B cell (primary cell): ENCODE results near the gene MFSD12. TPM values are rescaled to one million over a fixed set of nuclear protein-coding genes. Genes with fewer than 3 reads are reported as not detected.

Experiments used
- ATAC-seq: fragments of 200-7000 bp; cut with Tn5 transposase; one replicate; pipeline ENCODE4 v1.10.0; 2021; ENCODE audit warnings: low read depth, mild to moderate bottlenecking, moderate number of reproducible peaks, moderate library complexity
- CTCF ChIA-PET: fragments of 350-600 bp; sonication (Branson Sonifier 250); formaldehyde crosslinking; loops from one replicate; lab custom pipeline; 2021; ENCODE audit warnings: antibody characterized with exemption, inconsistent platforms; lab: Charles Lee
- POLR2A ChIA-PET: fragments of 350-600 bp; sonication (Branson Sonifier 250); formaldehyde crosslinking; loops from one replicate; lab custom pipeline; 2021; ENCODE audit warnings: antibody characterized with exemption; lab: Charles Lee
- DNase-seq: peaks from one replicate; pipeline ENCODE4 v3.0.0; 2013
- H2AFZ ChIP-seq: 2 replicates; pipeline ENCODE4 v1.6.1; 2012; ENCODE audit warnings: mild to moderate bottlenecking, low read depth, low read length; ENCODE audit not compliant: insufficient read depth, poor library complexity, severe bottlenecking
- H3K27ac ChIP-seq, 2 donors: 1 replicate in 1 of 2; 2 replicates in 1 of 2; pipeline ENCODE4 v1.5.1; 2012 to 2013; ENCODE audit warnings: low read length in 2 of 2, mild to moderate bottlenecking in 2 of 2, moderate library complexity in 1 of 2
- H3K27me3 ChIP-seq, 4 experiments: fragments of 200-600 bp in 1 of 4; sonication (generic) in 1 of 4; replicated peaks in 1 of 4; 1 replicate in 2 of 4; 2 replicates in 2 of 4; pipeline versions ENCODE4 v1.6.1 to v1.7.0; 2013 to 2016; ENCODE audit warnings: low read length in 3 of 4, mild to moderate bottlenecking in 2 of 4, mixed read lengths in 1 of 4, moderate library complexity in 1 of 4; ENCODE audit not compliant: insufficient read depth in 4 of 4, control insufficient read depth in 3 of 4; ENCODE audit errors: control extremely low read depth in 1 of 4
- H3K36me3 ChIP-seq, 2 experiments: replicated peaks in 1 of 2; 1 replicate in 1 of 2; 2 replicates in 1 of 2; pipeline versions ENCODE4 v1.6.1 to v1.7.1; 2013; ENCODE audit warnings: low read length in 1 of 2; ENCODE audit not compliant: insufficient read depth in 2 of 2, control insufficient read depth in 1 of 2; ENCODE audit errors: control extremely low read depth in 1 of 2, extremely low read depth in 1 of 2
- H3K4me1 ChIP-seq, 2 donors: fragments of 200-600 bp in 1 of 2; sonication (generic) in 1 of 2; 1 replicate in 1 of 2; 2 replicates in 1 of 2; pipeline versions ENCODE4 v1.5.1 to v1.6.1; 2013 to 2017; ENCODE audit warnings: low read length in 2 of 2; ENCODE audit not compliant: control insufficient read depth in 2 of 2, insufficient read depth in 2 of 2
- H3K4me2 ChIP-seq: replicated peaks from 2 replicates; pipeline ENCODE3; 2012; ENCODE audit warnings: mild to moderate bottlenecking, low read depth, low read length; ENCODE audit not compliant: poor library complexity, severe bottlenecking
- H3K4me3 ChIP-seq, 5 experiments: fragments of 200-600 bp in 1 of 5; sonication (generic) in 1 of 5; 1 replicate in 3 of 5; 2 replicates in 2 of 5; pipeline versions ENCODE4 v1.5.1 to v1.7.0; 2011 to 2016; ENCODE audit warnings: low read length in 4 of 5, mild to moderate bottlenecking in 4 of 5, low read depth in 2 of 5, control low read depth in 1 of 5, moderate library complexity in 1 of 5; ENCODE audit not compliant: insufficient read depth in 1 of 5; ENCODE audit errors: control extremely low read depth in 1 of 5, extremely low read depth in 1 of 5
- H3K79me2 ChIP-seq: fragments of 200-600 bp; sonication (generic); one replicate; pipeline ENCODE4 v1.6.0; 2016; ENCODE audit warnings: low read length; ENCODE audit not compliant: control insufficient read depth, insufficient read depth
- H3K9ac ChIP-seq: fragments of 200-600 bp; sonication (generic); 2 replicates; pipeline ENCODE4 v1.6.1; 2017; ENCODE audit warnings: mild to moderate bottlenecking, low read length, moderate library complexity
- H3K9me3 ChIP-seq, 3 donors: one replicate each; pipeline versions ENCODE4 v1.6.1 to v1.7.1; 2013; ENCODE audit warnings: low read length in 2 of 3; ENCODE audit not compliant: control insufficient read depth in 2 of 3, insufficient read depth in 1 of 3; ENCODE audit errors: control extremely low read depth in 1 of 3
- H4K20me1 ChIP-seq: 2 replicates; pipeline ENCODE4 v1.6.0; 2012; ENCODE audit warnings: mild to moderate bottlenecking, low read length; ENCODE audit not compliant: insufficient read depth, control insufficient read depth, poor library complexity, severe bottlenecking
- H3K27ac Mint-ChIP-seq: one replicate; pipeline ENCODE4 v1.8.0; 2021; ENCODE audit warnings: mixed read lengths
- H3K27me3 Mint-ChIP-seq: one replicate; pipeline ENCODE4 v1.8.0; 2021; ENCODE audit warnings: mixed read lengths
- H3K4me1 Mint-ChIP-seq: one replicate; pipeline ENCODE4 v1.8.0; 2021; ENCODE audit warnings: mixed read lengths
- H3K4me3 Mint-ChIP-seq: one replicate; pipeline ENCODE4 v1.8.0; 2021; ENCODE audit warnings: mixed read lengths
- H3K9me3 Mint-ChIP-seq: one replicate; pipeline ENCODE4 v1.8.0; 2022; ENCODE audit warnings: mixed read lengths; ENCODE audit not compliant: insufficient read depth
- CTCF ChIP-seq: fragments of 200-600 bp; IDR thresholded peaks from one replicate; pipeline ENCODE4 v1.8.0; 2022; ENCODE audit warnings: antibody characterized with exemption, mild to moderate bottlenecking
- EZH2 ChIP-seq: IDR thresholded peaks from 2 replicates; pipeline ENCODE4 v1.6.1; 2012; ENCODE audit warnings: borderline replicate concordance, low read depth, mild to moderate bottlenecking, moderate library complexity, low read length; ENCODE audit not compliant: insufficient read depth, poor library complexity, severe bottlenecking
- WGBS: methylation state at CpG from one replicate; pipeline ENCODE4 v1.1.5; 2013; ENCODE audit warnings: missing lambda C conversion rate; ENCODE audit not compliant: insufficient coverage; 5-methylcytosine and 5-hydroxymethylcytosine counted together
- intact Hi-C: fragments of 100-400 bp; cut with micrococcal nuclease; formaldehyde crosslinking; loops from one replicate; pipeline ENCODE4 v1.10.0; 2022
- polyA plus RNA-seq: library from polyadenylated mRNA; depleted of rRNA; stranded (reverse); fragments of >200 nt; gene quantifications from 2 replicates; pipeline ENCODE4 v1.2.3, GENCODE V29; 2012
- total RNA-seq, 2 donors: library from RNA; stranded (reverse); fragments of 120-200 nt in 1 of 2; gene quantifications; 1 replicate in 1 of 2; 2 replicates in 1 of 2; pipeline versions ENCODE4 v1.2.3 to v1.2.4, GENCODE V29; 2013 to 2022

The MFSD12 gene
- total and polyA plus RNA-seq, 2 donors (not counting 1 experiment from before 2014, with no cell fraction given), result 100 to 154 TPM

GRCh38 chr19:3563709-3564524, 6.5 kb upstream of the MFSD12 start:
- TF ChIP-seq EZH2, result no peak
- no peak for TF ChIP-seq CTCF
- no peak overlapping the region for H3K27ac Mint-ChIP-seq
- Histone ChIP-seq H4K20me1 (no peaks in the 10 kb centered on the region), H3K79me2 (no peaks in the 10 kb centered on the region), H3K27me3 (no peaks in the 10 kb centered on the region), H3K27ac (no peak overlapping the region), H3K9me3 (no peaks in the 10 kb centered on the region), H3K36me3 (no peaks in the 10 kb centered on the region), H2AFZ (no peak overlapping the region), H3K9ac (no peak overlapping the region), H3K4me1 (peaks cover 4 to 7% of the 10 kb centered on the region in 2 donors), H3K4me3 (no peak overlapping the region), H3K4me2 (no peak overlapping the region)
- no peaks in the 10 kb centered on the region for H3K9me3 Mint-ChIP-seq
- peaks cover 5% of the 10 kb centered on the region for H3K4me1 Mint-ChIP-seq
- ChIA-PET CTCF (no interaction called here), POLR2A (interaction anchor here (0.6 kb wide), 1 partner anchor 15 kb away, joined by 5 read pairs; no protein-coding TSS in a partner anchor)
- no peak overlapping the region for H3K4me3 Mint-ChIP-seq
- no peaks in the 10 kb centered on the region for H3K27me3 Mint-ChIP-seq
- ATAC-seq, result no peak
- 80% methylated on average over 5 of the region's 17 CpGs for WGBS
- no peak for DNase-seq
- intact Hi-C loops, result no loop called here
